ENCODE measurements around the gene NRXN3. TPM values are rescaled to one million over a fixed set of nuclear protein-coding genes. Genes with fewer than 3 reads are reported as not detected.

NRXN3 gene
- total RNA-seq, 1 experiment from 2014 or later, result not detected

- Histone ChIP-seq H3K9me3 (ENCODE audit: control insufficient read depth in 1 of 2, insufficient read depth in 1 of 2, low read depth in 1 of 2, low read length in 2 of 2) (peaks cover 6 to 15% of the 10 kb centered on the region in 2 experiments; a peak in 2 of 4 replicates), H3K9ac (ENCODE audit: low read length) (no peak overlapping the region), H4K20me1 (ENCODE audit: insufficient read depth) (no peaks in the 10 kb centered on the region), H3K79me2 (ENCODE audit: insufficient read depth, low read length) (no peaks in the 10 kb centered on the region), H3K4me1 (ENCODE audit: control insufficient read depth in 1 of 2, insufficient read depth in 2 of 2, low read length in 2 of 2) (no peaks in the 10 kb centered on the region), H3K27ac (ENCODE audit: low read depth, low read length) (no peak overlapping the region), H3K9me2 (ENCODE audit: insufficient read depth) (no peaks in the 10 kb centered on the region), H3K4me3 (replicated peaks in 1 of 2; ENCODE audit: low read depth in 1 of 2, low read length in 2 of 2) (no peak overlapping the region), H3K27me3 (ENCODE audit: insufficient read depth, low read length) (no peaks in the 10 kb centered on the region), H3K36me3 (ENCODE audit: control insufficient read depth in 1 of 2, insufficient read depth in 2 of 2, low read length in 2 of 2) (no peaks in the 10 kb centered on the region), H3K4me2 (ENCODE audit: low read length) (no peak overlapping the region), H2AFZ (ENCODE audit: low read depth, low read length, poor library complexity, severe bottlenecking) (no peak overlapping the region)
- intact Hi-C loops (cut with micrococcal nuclease), result no loop called here
- CTCF ChIA-PET, result no interaction called here
- POLR2A ChIA-PET, result no interaction called here
- RAD21 ChIA-PET (ENCODE audit: low non-redundant PET in 1 of 2, low total read pairs in 2 of 2, uncharacterized antibody in 2 of 2, unreplicated experiment in 2 of 2), result no interaction called here
- TF ChIP-seq POLR2A (IDR thresholded peaks at IDR 0.05; ENCODE audit: borderline replicate concordance, extremely low read depth, insufficient read depth, insufficient read length) (no peak), EZH2 (IDR thresholded peaks at IDR 0.05) (no peak), JUND (IDR thresholded peaks at IDR 0.05) (no peak), ZFX (IDR thresholded peaks at IDR 0.05) (no peak), CBX3 (IDR thresholded peaks at IDR 0.05; ENCODE audit: low read depth) (no peak), EZH2phosphoT487 (IDR thresholded peaks at IDR 0.05; ENCODE audit: borderline replicate concordance) (no peak), ATF3 (IDR thresholded peaks at IDR 0.05) (no peak), SP1 (IDR thresholded peaks at IDR 0.05; ENCODE audit: low read depth) (no peak), ZNF274 (IDR thresholded peaks at IDR 0.05; ENCODE audit: low read depth, low read length) (no peak), POLR2AphosphoS5 (IDR thresholded peaks at IDR 0.05; ENCODE audit: low read depth, low read length) (no peak), FOSL1 (IDR thresholded peaks at IDR 0.05; ENCODE audit: low read depth) (no peak), YY1 (IDR thresholded peaks at IDR 0.05; ENCODE audit: extremely low read depth, insufficient replicate concordance, low read depth, low read length) (no peak), SRF (IDR thresholded peaks at IDR 0.05; ENCODE audit: low read depth) (no peak), RAD21 (IDR thresholded peaks at IDR 0.05; ENCODE audit: low read depth) (no peak), CEBPB (IDR thresholded peaks at IDR 0.05; ENCODE audit: low read depth) (no peak), CTCF (IDR thresholded peaks at IDR 0.05 in 2 of 3, conservative IDR thresholded peaks at IDR 0.05 in 1 of 3; ENCODE audit: borderline replicate concordance in 1 of 3, insufficient read depth in 1 of 3, low read depth in 2 of 3, low read length in 2 of 3) (no peak)
- DNase-seq (ENCODE audit: low read depth, low spot score) (no peak), ATAC-seq (no peak)
- no TSS peak for BruUV-seq (replicated peaks)
Observed at GRCh38 chr14:79285263-79285662, 1115.1 kb downstream of the NRXN3 start.

Data from HCT116 (cell line).